Peyer's patch (tissue), 4 donors: ENCODE results near the gene NOP10. TPM values are rescaled to one million over a fixed set of nuclear protein-coding genes. Genes with fewer than 3 reads are reported as not detected.
A peak's percentile ranks its signal among the peaks of the same experiment; 100 is the strongest.
"Not testable (repeated sequence)": the region's sequence is repeated elsewhere in the genome, so short reads cannot be mapped to it uniquely, and the experiment has no call there.

ENCODE experiments used
- DNase-seq, 3 donors: peaks; one replicate each; pipeline ENCODE4 v3.0.0-alpha.2; 2017 to 2019
- H3K27ac ChIP-seq, 4 donors: fragments of 200-600 bp; sonication (generic); one replicate each; pipeline ENCODE4 v1.5.1; 2016 to 2019
- H3K27me3 ChIP-seq, 2 donors: fragments of 200-600 bp; sonication (generic); one replicate each; pipeline ENCODE4 v1.5.1; 2019
- H3K36me3 ChIP-seq, 3 donors: fragments of 200-600 bp; sonication (generic); one replicate each; pipeline ENCODE4 v1.5.1; 2016 to 2019
- H3K4me1 ChIP-seq, 4 donors: fragments of 200-600 bp; sonication (generic); one replicate each; pipeline ENCODE4 v1.5.1; 2016 to 2019
- H3K4me3 ChIP-seq, 4 donors: fragments of 200-600 bp; sonication (generic); 1 replicate in 3 of 4; 2 replicates in 1 of 4; pipeline ENCODE4 v1.5.1; 2016 to 2019; ENCODE audit warnings: mild to moderate bottlenecking in 1 of 4
- H3K9me3 ChIP-seq, 4 donors: fragments of 200-600 bp; sonication (generic); one replicate each; pipeline ENCODE4 v1.5.1; 2016 to 2019; ENCODE audit warnings: mild to moderate bottlenecking in 1 of 4
- CTCF ChIP-seq, 6 experiments: fragments of 450-650 bp in 4 of 6; fragments of 200-600 bp in 2 of 6; sonication (generic) in 1 of 6; IDR thresholded peaks; one replicate each; pipeline ENCODE4 v1.5.1; 2017 to 2019; ENCODE audit warnings: antibody characterized with exemption in 6 of 6, mild to moderate bottlenecking in 3 of 6, moderate library complexity in 1 of 6
- POLR2A ChIP-seq, 2 donors: fragments of 450-650 bp; IDR thresholded peaks; one replicate each; pipeline ENCODE4 v1.5.1; 2017; ENCODE audit warnings: antibody characterized with exemption in 2 of 2, mild to moderate bottlenecking in 2 of 2, moderate library complexity in 2 of 2
- total RNA-seq, 4 donors: library from RNA; depleted of rRNA; stranded (reverse); fragments of >200 nt; gene quantifications; one replicate each; pipeline ENCODE4 v1.1.0, GENCODE V29; 2016

NOP10 gene
- total RNA-seq, 4 donors from 2014 or later: 56.2 to 143 (median 96.3) TPM

GRCh38 chr15:34354286-34354685, 11.3 kb upstream of the NOP10 start:
- Histone ChIP-seq H3K9me3 (no peaks in the 10 kb centered on the region), H3K36me3 (peaks cover 0 to 46% (median 0%) of the 10 kb centered on the region in 3 donors), H3K27me3 (no peaks in the 10 kb centered on the region), H3K4me3 (no peak overlapping the region), H3K4me1 (peaks cover 0 to 1% (median 0%) of the 10 kb centered on the region in 4 donors), H3K27ac (no peak overlapping the region)
- no peak for DNase-seq
- TF ChIP-seq POLR2A (IDR thresholded peaks at IDR 0.05) (no peak), CTCF (IDR thresholded peaks at IDR 0.05) (no peak)

GRCh38 chr15:34353627-34354026, 10.7 kb upstream of the NOP10 start:
- no peak overlapping the region for H3K4me3 ChIP-seq
- DNase-seq: no peak
- no peaks in the 10 kb centered on the region for H3K27me3 ChIP-seq
- no peak overlapping the region for H3K27ac ChIP-seq
- H3K4me1 ChIP-seq: no peaks in the 10 kb centered on the region
- peaks cover 0 to 39% (median 0%) of the 10 kb centered on the region in 3 donors for H3K36me3 ChIP-seq
- TF ChIP-seq CTCF (IDR thresholded peaks at IDR 0.05) (no peak), POLR2A (IDR thresholded peaks at IDR 0.05) (no peak)
- H3K9me3 ChIP-seq: no peaks in the 10 kb centered on the region

GRCh38 chr15:34352996-34353395, 10.1 kb upstream of the NOP10 start:
- DNase-seq, H3K9me3 ChIP-seq, H3K27me3 ChIP-seq, H3K4me1 ChIP-seq, H3K27ac ChIP-seq, H3K4me3 ChIP-seq: not testable (repeated sequence)
- peaks cover 0 to 33% (median 0%) of the 10 kb centered on the region in 3 donors for H3K36me3 ChIP-seq

- Histone ChIP-seq H3K4me3 (no peak overlapping the region), H3K36me3 (peaks cover 0 to 5% (median 0%) of the 10 kb centered on the region in 3 donors), H3K27me3 (no peaks in the 10 kb centered on the region), H3K27ac (no peak overlapping the region), H3K9me3 (no peaks in the 10 kb centered on the region), H3K4me1 (no peaks in the 10 kb centered on the region)
- TF ChIP-seq CTCF (IDR thresholded peaks at IDR 0.05) (no peak), POLR2A (IDR thresholded peaks at IDR 0.05) (no peak)
- DNase-seq: no peak
These were observed 6.8 kb upstream of the NOP10 start for GRCh38 chr15:34349769-34350168.

- H3K36me3 ChIP-seq: peaks cover 0 to 5% (median 0%) of the 10 kb centered on the region in 3 donors
- no peaks in the 10 kb centered on the region for H3K4me1 ChIP-seq
- TF ChIP-seq CTCF (IDR thresholded peaks at IDR 0.05) (no peak), POLR2A (IDR thresholded peaks at IDR 0.05) (no peak)
- no peak overlapping the region for H3K4me3 ChIP-seq
- DNase-seq: no peak
- no peak overlapping the region for H3K27ac ChIP-seq
- H3K27me3 ChIP-seq: no peaks in the 10 kb centered on the region
- H3K9me3 ChIP-seq: no peaks in the 10 kb centered on the region
These were observed 5.9 kb upstream of the NOP10 start for GRCh38 chr15:34348735-34349300.

- no peaks in the 10 kb centered on the region for H3K27me3 ChIP-seq
- no peaks in the 10 kb centered on the region for H3K9me3 ChIP-seq
- no peaks in the 10 kb centered on the region for H3K36me3 ChIP-seq
- no peak overlapping the region for H3K4me3 ChIP-seq
- no peak for DNase-seq
- no peak overlapping the region for H3K27ac ChIP-seq
- no peaks in the 10 kb centered on the region for H3K4me1 ChIP-seq
- no peak for TF ChIP-seq CTCF (IDR thresholded peaks at IDR 0.05)
- TF ChIP-seq POLR2A (IDR thresholded peaks at IDR 0.05): no peak
These were observed 5.2 kb upstream of the NOP10 start for GRCh38 chr15:34347951-34348638.

- not testable (repeated sequence) for DNase-seq, H3K27me3 ChIP-seq, H3K9me3 ChIP-seq
- Histone ChIP-seq H3K4me1 (peaks cover 0 to 14% (median 0%) of the 10 kb centered on the region in 4 donors), H3K36me3 (peaks cover 0 to 11% (median 0%) of the 10 kb centered on the region in 3 donors), H3K27ac (peak overlapping the region; percentile 82 to 93 (median 90)), H3K4me3 (peak overlapping the region; percentile 65 to 85 (median 69))
These were observed 661 bp downstream of the NOP10 start for GRCh38 chr15:34342213-34342736.
